ENCODE measurements around the gene MEGF11.
"Not testable (repeated sequence)": the region's sequence is repeated elsewhere in the genome, so short reads cannot be mapped to it uniquely, and the experiment has no call there.

Gene MEGF11

DNA sequence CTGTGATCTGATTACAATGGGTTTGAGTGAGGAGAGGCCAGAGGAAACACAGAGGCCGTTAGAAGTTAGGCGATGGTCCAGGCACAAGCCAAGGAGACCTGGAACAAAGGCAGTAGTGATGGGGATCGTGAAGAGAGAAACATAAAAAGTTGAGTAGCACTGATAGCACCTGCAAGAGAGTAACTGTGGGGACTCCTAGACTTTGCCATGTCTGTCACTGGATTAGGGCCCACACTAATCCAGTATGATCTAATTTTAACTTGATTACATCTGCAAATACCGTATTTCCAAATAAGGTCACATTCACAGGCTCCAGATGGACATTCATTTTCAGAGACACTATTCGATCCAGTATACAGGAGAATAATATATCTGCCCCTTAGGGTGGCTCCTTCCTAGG, 239.5 kb downstream of the MEGF11 start:
- no peak for DNase-seq (ENCODE audit: low read depth)
- TF ChIP-seq, protein P1, sequence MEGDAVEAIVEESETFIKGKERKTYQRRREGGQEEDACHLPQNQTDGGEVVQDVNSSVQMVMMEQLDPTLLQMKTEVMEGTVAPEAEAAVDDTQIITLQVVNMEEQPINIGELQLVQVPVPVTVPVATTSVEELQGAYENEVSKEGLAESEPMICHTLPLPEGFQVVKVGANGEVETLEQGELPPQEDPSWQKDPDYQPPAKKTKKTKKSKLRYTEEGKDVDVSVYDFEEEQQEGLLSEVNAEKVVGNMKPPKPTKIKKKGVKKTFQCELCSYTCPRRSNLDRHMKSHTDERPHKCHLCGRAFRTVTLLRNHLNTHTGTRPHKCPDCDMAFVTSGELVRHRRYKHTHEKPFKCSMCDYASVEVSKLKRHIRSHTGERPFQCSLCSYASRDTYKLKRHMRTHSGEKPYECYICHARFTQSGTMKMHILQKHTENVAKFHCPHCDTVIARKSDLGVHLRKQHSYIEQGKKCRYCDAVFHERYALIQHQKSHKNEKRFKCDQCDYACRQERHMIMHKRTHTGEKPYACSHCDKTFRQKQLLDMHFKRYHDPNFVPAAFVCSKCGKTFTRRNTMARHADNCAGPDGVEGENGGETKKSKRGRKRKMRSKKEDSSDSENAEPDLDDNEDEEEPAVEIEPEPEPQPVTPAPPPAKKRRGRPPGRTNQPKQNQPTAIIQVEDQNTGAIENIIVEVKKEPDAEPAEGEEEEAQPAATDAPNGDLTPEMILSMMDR (conservative IDR thresholded peaks at IDR 0.05; ENCODE audit: low read length) = no peak
- H3K4me3 ChIP-seq (ENCODE audit: low read length) = no peak overlapping the region

- no peak for DNase-seq (ENCODE audit: low read depth)
- TF ChIP-seq, protein P1 (conservative IDR thresholded peaks at IDR 0.05; ENCODE audit: low read length) = no peak
- no peak overlapping the region for H3K4me3 ChIP-seq (ENCODE audit: low read length)
Measured at GRCh38 chr15:66008940-66009562, 244.5 kb downstream of the MEGF11 start.

DNA sequence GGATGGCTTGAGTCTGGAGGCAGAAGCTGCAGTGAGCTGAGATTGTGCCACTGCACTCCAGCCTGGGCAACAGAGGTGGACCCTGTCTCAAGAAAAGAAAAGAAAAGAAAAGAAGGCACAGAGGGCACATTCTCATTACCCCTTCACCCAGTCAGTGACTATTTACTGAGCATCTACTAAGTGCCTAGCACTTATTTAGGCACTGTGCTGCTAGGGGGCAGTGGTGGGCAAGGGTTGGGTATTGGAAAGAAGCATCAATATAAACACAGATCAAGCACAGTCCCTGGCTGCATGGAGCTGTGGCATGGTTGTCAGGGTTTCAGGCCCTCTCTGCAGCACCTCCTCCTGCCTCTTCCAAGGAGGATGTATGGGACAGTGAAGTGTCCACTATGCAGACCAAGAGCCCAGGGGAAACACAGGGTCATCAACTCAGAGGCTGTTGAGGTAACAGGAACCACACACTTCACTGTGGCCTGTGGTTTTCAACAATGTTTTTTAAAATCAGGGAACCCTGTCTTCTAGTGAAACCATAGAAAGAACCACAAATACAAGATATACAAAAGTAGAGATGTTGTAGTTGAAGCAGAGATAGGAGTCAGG, 245.8 kb downstream of the MEGF11 start:
- no peak overlapping the region for H3K4me3 ChIP-seq (ENCODE audit: low read length)
- DNase-seq (ENCODE audit: low read depth) = no peak
- TF ChIP-seq, protein P1 (conservative IDR thresholded peaks at IDR 0.05; ENCODE audit: low read length) = no peak

GRCh38 chr15:66006986-66007385, 246.6 kb downstream of the MEGF11 start:
- TF ChIP-seq, protein P1 (conservative IDR thresholded peaks at IDR 0.05; ENCODE audit: low read length) = no peak
- no peak for DNase-seq (ENCODE audit: low read depth)
- H3K4me3 ChIP-seq (ENCODE audit: low read length) = no peak overlapping the region

- H3K4me3 ChIP-seq (ENCODE audit: low read length) = no peak overlapping the region
- TF ChIP-seq, protein P1 (conservative IDR thresholded peaks at IDR 0.05; ENCODE audit: low read length) = no peak
- DNase-seq (ENCODE audit: low read depth) = peak; percentile 13
Measured at GRCh38 chr15:66004618-66005262, 248.8 kb downstream of the MEGF11 start.

- not testable (repeated sequence) for DNase-seq (ENCODE audit: low read depth); H3K4me3 ChIP-seq (ENCODE audit: low read length)
Measured at GRCh38 chr15:66003129-66003528, 250.4 kb downstream of the MEGF11 start.

DNA sequence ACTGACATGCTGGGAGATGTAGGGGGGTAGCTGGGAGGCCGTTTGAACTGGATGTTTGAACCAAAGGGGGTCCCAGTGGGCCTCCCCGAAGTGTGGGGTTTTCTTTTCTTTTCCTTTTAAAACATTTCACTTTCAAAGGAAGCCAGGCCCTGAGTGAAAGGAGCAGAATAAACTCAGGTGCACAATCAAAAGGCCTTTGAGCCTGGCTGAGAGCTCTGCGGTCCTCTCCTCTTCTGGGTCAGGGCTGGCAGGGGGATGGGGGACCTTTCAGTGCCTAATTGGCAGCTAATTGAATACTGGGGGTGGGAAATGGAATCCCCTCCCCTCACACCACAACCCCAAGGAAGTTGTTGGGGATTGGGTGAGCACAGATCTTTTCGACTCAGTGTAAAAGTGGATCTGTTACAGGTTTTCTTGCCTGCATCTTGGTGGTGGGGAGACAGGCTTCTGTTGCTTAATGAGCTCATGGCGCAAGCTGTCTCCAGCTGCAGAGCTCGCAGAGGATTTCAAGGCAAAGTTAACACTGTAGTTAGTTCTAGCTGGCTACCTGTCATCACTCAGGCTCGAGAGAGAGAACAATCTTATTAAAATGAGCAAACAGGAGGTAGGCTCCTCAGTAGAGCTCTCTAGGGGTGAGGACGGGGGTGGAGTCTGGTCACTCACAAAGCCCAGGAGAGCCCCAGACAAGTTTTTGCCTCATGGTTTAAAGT, 251.7 kb downstream of the MEGF11 start:
- no peak overlapping the region for H3K4me3 ChIP-seq (ENCODE audit: low read length)
- DNase-seq (ENCODE audit: low read depth) = no peak
- TF ChIP-seq, protein P1 (conservative IDR thresholded peaks at IDR 0.05; ENCODE audit: low read length) = no peak

Measured in AG10803 (cell line).